ENCODE results near the gene UCMA. TPM values are rescaled to one million over a fixed set of nuclear protein-coding genes. Genes with fewer than 3 reads are reported as not detected.
"Not testable (repeated sequence)": the region's sequence is repeated elsewhere in the genome, so short reads cannot be mapped to it uniquely, and the experiment has no call there.

UCMA gene
- under 1 TPM in 2 of 7 donors, not detected in 5; 0.38 to 0.48 TPM for total RNA-seq
- under 1 TPM in 1 of 2 donors, not detected in 1; 0.11 TPM for polyA plus RNA-seq
- long read RNA-seq, donor 1, partial matches to known transcripts = 0 of 1 reads
- long read RNA-seq, donor 1, other reads (novel, unspliced or antisense) = 1 of 1 reads
- long read RNA-seq, donor 2, partial matches to known transcripts = 0 of 1 reads
- long read RNA-seq, donor 2, other reads (novel, unspliced or antisense) = 0 of 1 reads
- long read RNA-seq, donor 3 = 0 reads

GRCh38 chr10:13234172-13234571 is at the start of gene UCMA:
Gene UCMA (minus strand): TSS chr10:13234374. CDS start chr10:13234258, 116 bp downstream.
- H3K36me3 ChIP-seq = no peaks in the 10 kb centered on the region
- H3K27me3 ChIP-seq = no peaks in the 10 kb centered on the region
- intact Hi-C loops (cut with DNase I) = no loop called here
- TF ChIP-seq, protein P1, sequence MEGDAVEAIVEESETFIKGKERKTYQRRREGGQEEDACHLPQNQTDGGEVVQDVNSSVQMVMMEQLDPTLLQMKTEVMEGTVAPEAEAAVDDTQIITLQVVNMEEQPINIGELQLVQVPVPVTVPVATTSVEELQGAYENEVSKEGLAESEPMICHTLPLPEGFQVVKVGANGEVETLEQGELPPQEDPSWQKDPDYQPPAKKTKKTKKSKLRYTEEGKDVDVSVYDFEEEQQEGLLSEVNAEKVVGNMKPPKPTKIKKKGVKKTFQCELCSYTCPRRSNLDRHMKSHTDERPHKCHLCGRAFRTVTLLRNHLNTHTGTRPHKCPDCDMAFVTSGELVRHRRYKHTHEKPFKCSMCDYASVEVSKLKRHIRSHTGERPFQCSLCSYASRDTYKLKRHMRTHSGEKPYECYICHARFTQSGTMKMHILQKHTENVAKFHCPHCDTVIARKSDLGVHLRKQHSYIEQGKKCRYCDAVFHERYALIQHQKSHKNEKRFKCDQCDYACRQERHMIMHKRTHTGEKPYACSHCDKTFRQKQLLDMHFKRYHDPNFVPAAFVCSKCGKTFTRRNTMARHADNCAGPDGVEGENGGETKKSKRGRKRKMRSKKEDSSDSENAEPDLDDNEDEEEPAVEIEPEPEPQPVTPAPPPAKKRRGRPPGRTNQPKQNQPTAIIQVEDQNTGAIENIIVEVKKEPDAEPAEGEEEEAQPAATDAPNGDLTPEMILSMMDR (IDR thresholded peaks at IDR 0.05) = no peak
- no peak for TF ChIP-seq EP300 (IDR thresholded peaks at IDR 0.05)
- no peak for TF ChIP-seq POLR2A (IDR thresholded peaks at IDR 0.05)
- no peaks in the 10 kb centered on the region for H3K4me1 ChIP-seq (ENCODE audit: insufficient read depth)
- H3K9me3 ChIP-seq = no peaks in the 10 kb centered on the region
- H3K4me3 ChIP-seq = no peak within 1 kb of the TSS
- no peak for DNase-seq
- H3K27ac ChIP-seq = no peak within 1 kb of the TSS
- 66 to 73% (median 72%) methylated on average over 10 of the region's 10 CpGs for WGBS, 3 donors

GRCh38 chr10:13282348-13282747 is 48.2 kb upstream of the UCMA start:
- not testable (repeated sequence) for H3K27me3 ChIP-seq, DNase-seq, H3K36me3 ChIP-seq

DNA sequence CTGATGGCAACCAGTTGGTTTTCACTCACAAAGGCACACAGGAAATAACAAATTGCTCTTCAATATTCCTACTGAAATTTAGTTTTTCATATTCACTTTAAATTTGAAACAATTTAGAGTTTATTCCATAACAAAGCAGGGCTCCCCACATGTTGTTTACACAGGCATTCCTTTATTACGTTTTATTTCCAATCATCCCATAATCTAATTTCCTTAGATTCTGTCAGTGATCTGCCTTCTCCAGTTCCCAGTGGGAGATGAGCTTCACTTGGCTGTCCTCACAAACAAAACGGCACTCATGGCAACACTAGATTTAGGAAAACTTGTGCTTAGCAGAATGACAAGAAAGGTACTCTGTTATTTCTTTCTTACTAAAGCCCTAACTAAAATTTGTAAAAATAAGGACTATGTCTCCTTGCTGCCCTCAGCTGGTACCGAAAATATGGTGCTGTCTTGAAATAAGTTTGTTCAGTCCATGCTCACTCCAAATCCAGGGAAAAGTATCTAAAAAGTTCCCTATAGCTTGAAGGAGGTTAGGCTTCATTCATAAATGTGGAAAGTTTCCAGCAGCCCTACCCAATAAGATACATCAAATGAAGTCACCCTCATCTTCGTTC is 42.7 kb upstream of the UCMA start:
- Histone ChIP-seq H3K36me3 (no peaks in the 10 kb centered on the region), H3K4me3 (no peak overlapping the region), H3K27me3 (no peaks in the 10 kb centered on the region), H3K27ac (peak overlapping the region in 1 of 2 donors; percentile 51), H3K9me3 (no peaks in the 10 kb centered on the region), H3K4me1 (ENCODE audit: insufficient read depth) (peaks cover 11% of the 10 kb centered on the region)
- intact Hi-C loops (cut with DNase I) = loop anchor here in 1 of 4 donors (10.0 kb wide), 1 partner anchor 112 kb away; the partner anchor contains the start of gene MCM10
- no peak for TF ChIP-seq POLR2A (IDR thresholded peaks at IDR 0.05)
- TF ChIP-seq, protein P1 (IDR thresholded peaks at IDR 0.05) = peak in 2 of 3 donors; percentile 50 to 53
- 13 to 22% (median 21%) methylated on average over 4 of the region's 4 CpGs for WGBS, 3 donors
- peak in 2 of 5 donors; percentile 42 to 64 for DNase-seq

More at GRCh38 chr10:13282348-13282747, 48.2 kb upstream of the UCMA start:
- H3K27ac ChIP-seq; H3K4me1 ChIP-seq (ENCODE audit: insufficient read depth); H3K9me3 ChIP-seq; H3K4me3 ChIP-seq: not testable (repeated sequence)
- intact Hi-C loops (cut with DNase I) = loop anchor here in 1 of 4 donors (5.0 kb wide), 1 partner anchor 335 kb away; no protein-coding TSS in a partner anchor
- WGBS, 3 donors = 89 to 97% (median 92%) methylated on average over 6 of the region's 6 CpGs

GRCh38 chr10:13276146-13276545 is 42.0 kb upstream of the UCMA start:
- H3K27me3 ChIP-seq, DNase-seq, H3K27ac ChIP-seq, H3K36me3 ChIP-seq, H3K9me3 ChIP-seq, H3K4me3 ChIP-seq: not testable (repeated sequence)
- intact Hi-C loops (cut with DNase I) = loop anchor here in 1 of 4 donors (10.0 kb wide), 1 partner anchor 111 kb away; the partner anchor contains the start of gene MCM10
- 97% methylated on average over 11 of the region's 11 CpGs for WGBS, 3 donors
- peaks cover 11% of the 10 kb centered on the region for H3K4me1 ChIP-seq (ENCODE audit: insufficient read depth)

- intact Hi-C loops (cut with DNase I) = loop anchor here in 1 of 4 donors (10.0 kb wide), 1 partner anchor 107 kb away; the partner anchor contains the start of gene MCM10
- 8 to 12% (median 11%) methylated on average over 10 to 12 of the region's 12 CpGs for WGBS, 3 donors
- H3K4me1 ChIP-seq (ENCODE audit: insufficient read depth) = peaks cover 14% of the 10 kb centered on the region
- H3K27me3 ChIP-seq = no peaks in the 10 kb centered on the region
- TF ChIP-seq POLR2A (IDR thresholded peaks at IDR 0.05) = no peak
- H3K27ac ChIP-seq = peak overlapping the region in 1 of 2 donors; percentile 65
- no peak overlapping the region for H3K4me3 ChIP-seq
- DNase-seq = peak; percentile 72 to 82 (median 78)
- H3K36me3 ChIP-seq = no peaks in the 10 kb centered on the region
- H3K9me3 ChIP-seq = no peaks in the 10 kb centered on the region
These were observed 38.0 kb upstream of the UCMA start for GRCh38 chr10:13272164-13272571.
